Ammon's horn (tissue), 1 donor: ENCODE results near the gene EFCAB14.
"Not testable (repeated sequence)": the region's sequence is repeated elsewhere in the genome, so short reads cannot be mapped to it uniquely, and the experiment has no call there.

Experiments used
- DNase-seq: peaks from one replicate; pipeline ENCODE4 v3.0.0-alpha.2; 2016; ENCODE audit warnings: low spot score

Gene EFCAB14

DNA sequence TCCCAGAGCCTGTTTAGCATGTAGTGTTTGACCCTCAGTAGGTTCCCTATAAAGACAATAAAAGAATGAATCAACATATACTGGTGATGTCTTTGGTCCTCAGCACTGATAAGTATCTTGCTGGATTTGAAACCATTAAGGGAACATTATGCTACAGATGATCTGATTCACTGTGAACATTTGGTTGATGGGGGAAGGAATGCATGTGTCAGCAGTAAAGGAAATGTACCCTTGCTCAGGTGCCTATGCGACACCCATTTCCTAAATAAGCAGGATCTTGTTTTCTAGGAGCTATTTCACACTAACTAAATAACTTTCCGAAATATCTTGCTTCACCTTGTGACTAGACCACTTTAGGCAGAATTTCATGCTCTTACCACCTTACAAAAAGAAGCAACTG lies 34.2 kb downstream of the EFCAB14 start:
- DNase-seq = no peak

DNA sequence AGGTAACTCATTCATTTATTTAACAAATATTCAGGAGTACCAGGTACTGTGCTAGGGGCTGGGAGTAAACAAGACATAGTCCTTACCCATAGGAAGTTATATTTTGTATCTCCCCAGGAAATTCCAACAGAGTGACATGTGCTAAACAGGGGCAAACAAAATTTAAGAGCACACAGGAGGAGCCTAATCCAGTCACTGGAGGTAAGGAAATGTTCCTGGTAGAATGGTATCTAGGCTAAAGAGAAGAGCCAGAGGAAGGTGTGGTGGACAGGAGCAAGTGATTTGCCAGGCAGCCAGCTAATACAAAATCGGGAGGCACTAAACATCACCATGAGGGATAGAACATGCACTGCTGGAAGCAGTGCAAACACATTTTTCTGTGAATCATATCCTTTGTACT lies 36.9 kb downstream of the EFCAB14 start:
- DNase-seq = no peak

DNA sequence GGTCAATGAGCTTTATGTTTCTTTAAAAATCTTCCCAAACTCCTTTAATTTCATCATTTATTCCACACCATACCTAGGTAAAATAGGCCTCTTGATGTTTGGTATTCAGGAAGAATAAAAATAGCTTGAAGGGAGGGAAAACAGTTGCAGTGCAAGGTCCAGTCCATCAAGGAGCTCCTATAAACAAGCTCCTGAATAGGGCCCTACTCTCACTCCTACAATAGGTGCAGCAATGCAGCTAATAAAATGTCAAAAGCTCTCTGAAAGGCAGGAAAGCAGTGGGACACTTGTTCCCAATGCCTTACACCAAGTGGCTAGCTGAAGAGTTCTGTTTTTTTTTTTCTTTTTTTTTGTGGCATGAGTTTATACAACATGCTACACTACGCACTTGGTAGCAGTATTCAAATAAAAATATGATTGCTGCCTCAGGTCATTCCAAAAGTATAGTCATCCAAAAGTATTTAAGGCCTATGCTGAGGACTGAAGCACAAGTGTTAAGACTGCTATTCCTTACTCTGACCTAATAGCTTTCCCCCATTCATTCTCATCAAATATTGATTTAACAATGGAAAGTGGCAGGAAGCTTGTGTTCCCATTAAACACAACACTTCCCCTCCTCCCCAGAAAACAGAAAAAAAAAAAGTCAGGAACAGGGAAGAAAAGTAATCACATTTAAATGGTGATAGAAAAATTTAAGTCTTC lies 37.4 kb downstream of the EFCAB14 start:
- peak; percentile 39 for DNase-seq

DNA sequence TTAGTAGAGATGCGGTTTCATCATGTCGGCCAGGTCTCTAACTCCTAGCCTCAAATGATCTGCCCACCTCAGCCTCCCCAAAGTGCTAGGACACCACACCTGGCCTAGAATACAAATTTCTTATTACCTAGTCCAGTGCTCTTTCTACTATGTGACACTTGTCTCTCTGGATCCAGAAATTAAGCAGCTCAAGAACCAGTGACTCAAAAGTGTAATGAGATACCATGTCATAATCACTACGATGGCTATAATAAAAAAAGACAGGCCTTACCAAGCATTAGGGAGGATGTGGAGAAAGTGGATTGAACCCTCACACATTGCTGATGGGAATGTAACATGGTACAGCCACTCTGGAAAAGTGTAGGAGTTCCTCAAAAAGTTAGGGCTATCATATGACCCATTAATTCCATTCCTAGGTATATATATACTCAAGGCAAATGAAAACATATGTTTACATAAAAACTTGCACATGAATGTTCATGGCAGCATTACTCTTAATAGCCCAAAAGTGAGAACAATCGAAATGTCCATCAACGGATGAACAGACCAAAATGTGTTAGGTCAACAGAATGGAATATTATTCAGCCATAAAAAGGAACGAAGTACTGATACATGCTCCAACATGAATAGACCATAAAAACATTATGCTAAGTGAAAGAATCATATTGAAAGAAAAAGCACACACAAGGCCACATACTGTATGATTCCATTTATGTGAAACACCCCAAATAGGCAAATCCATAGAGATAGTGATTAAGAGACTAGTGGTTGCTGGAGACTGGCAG lies 38.9 kb downstream of the EFCAB14 start:
- no peak for DNase-seq

DNA sequence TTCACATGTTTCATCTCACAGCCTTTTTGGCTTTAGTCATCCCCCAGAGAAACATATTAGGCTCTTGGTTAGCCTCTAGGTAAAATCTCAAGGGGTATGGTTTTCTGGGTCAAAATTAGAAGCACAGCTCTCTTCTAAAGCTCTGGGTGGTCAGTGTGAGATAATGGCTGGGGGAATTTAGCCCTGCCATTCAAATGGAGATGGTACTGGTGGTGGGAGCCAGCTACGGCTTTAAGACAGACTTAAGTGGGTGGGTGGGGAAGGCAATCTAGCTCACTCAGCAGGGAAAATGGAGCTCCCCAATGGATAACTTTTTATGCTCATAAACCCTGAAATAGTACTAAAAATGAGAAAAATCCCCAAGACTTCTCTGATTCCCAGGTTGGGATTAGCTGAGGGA lies 41.6 kb downstream of the EFCAB14 start:
- DNase-seq = no peak

DNA sequence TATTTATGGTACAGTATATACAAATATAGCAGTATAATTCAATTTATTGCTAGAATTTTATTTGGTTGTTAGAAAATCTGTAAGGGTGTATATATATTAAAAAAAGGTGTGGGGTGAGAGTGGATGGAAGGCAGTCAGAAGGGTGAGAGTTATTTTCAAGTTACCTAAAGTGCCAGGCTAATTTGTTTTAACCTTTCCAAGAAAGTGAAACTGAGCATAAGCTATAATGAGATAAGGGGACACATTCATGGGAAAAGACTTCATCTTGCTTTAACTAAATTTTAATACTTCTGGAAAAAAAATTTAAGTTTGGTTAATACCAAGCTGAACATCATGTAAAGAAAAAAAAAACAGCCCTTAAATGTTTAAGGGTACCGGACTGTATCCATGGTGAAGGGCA lies 42.4 kb downstream of the EFCAB14 start:
- no peak for DNase-seq

DNA sequence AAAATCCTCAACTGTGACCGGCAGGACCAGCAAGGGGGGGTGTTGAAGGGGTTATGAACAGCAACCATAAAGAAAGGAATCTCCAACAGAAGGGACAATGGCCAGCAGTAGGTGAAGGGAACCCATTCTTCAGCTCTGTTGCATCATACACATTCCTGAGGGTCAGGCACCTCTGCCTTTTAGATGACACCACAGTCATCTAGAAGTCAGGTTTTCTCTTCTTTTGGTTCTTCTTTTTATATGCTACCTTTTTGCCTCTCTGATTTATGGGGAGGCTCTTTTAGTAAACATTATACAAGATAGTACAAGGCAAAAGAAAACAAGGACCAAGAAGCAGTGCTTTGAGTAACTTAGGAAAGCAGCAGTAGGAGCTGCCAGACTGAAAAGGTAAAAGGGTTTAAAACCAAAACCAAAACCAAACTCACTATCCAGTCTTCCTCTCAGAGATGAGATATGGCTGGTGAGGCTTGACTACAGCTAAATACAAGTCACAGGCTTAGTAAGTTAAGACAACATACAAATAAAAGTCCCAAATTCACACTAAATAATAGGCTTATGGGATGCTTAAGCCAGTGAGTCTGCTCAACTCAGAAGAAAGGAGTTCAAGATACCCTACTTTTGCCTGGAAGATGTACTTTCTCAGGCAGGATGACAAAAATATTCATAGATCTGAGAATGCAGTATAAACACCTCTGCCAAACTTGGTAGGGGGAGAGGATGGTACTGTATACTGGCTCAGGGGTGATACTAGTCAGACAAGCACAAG lies 43.2 kb downstream of the EFCAB14 start:
- DNase-seq = no peak

DNA sequence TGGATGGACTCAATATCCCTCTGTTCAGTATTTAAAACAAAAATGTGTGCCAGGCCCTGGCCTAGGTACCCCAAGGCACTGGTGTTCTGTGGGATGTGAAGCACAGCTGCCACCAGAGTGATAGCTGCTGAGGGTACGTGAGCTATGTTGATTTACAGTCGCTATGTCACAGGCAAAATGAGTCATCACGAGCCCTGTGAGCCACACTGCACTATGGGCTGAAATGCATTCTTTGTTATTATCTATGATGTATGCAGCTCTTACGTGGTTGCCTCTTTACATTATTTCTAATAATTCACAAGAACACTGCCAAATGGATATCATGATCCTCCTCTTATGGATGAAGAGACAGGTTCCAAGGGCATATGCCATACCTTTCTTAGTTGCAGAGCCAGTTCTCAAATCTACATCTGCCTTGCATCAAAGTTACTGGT lies 45.1 kb downstream of the EFCAB14 start:
- DNase-seq = no peak

DNA sequence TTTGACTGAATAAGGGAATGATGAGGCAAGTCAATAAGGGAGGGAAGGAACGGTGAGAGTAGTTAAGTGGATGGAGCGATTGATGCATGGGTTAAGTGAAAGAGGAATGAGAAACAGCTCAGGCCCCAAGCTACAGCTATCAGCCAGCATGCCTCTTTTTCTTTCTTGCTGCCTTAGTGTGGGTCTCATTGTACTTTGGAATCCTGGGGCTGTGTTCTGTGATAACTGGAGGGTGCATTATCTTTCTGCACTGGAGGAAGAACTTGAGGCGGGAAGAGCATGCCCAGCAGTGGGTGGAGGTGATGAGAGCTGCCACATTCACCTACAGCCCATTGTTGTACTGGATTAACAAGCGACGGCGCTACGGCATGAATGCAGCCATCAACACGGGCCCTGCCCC lies 46.2 kb downstream of the EFCAB14 start:
- DNase-seq = no peak

DNA sequence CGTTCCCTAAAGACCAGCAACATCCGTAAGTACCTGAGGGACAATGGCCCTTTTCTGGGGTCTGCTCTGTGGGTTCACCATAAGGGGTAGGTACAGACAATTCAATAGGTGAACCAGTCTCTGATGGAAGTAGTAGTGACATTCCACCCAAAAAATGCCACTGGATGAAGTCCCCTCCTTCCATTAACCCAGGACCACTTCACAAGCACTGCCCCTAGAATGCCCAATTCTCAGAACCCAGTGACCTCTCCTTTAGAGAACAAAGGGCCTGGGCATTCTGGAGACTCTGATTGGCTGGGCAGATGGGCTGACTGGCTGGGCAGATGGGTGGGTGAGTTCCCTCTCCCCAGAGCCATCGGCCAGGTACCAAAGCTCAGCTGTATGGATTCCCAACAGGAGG lies 47.4 kb downstream of the EFCAB14 start, which contains the start of gene TEX38:
Gene TEX38 (plus strand): TSS at position 301 of the 400 bp plus-strand sequence. CDS start 81 bp downstream, at position 382.
- DNase-seq = no peak

DNA sequence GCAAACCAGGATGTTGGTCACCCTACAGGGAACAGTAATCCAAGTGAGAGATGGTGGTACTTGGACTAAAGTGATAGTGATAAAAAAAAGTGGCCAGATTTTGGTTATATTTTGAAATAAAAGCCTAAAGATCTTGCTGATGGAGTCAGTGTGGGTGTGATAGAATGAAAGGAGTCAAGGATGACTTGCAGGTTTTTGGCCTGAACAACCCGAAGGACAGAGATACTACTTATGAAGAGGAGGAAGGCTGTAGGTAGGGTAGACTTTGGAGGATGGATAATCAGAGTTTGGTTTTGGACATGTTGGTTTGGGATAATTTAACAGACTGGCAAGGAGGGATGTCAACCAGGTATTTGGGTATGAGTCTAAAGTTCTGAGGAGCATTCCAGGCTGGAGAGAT lies 48.8 kb downstream of the EFCAB14 start:
- DNase-seq = no peak

DNA sequence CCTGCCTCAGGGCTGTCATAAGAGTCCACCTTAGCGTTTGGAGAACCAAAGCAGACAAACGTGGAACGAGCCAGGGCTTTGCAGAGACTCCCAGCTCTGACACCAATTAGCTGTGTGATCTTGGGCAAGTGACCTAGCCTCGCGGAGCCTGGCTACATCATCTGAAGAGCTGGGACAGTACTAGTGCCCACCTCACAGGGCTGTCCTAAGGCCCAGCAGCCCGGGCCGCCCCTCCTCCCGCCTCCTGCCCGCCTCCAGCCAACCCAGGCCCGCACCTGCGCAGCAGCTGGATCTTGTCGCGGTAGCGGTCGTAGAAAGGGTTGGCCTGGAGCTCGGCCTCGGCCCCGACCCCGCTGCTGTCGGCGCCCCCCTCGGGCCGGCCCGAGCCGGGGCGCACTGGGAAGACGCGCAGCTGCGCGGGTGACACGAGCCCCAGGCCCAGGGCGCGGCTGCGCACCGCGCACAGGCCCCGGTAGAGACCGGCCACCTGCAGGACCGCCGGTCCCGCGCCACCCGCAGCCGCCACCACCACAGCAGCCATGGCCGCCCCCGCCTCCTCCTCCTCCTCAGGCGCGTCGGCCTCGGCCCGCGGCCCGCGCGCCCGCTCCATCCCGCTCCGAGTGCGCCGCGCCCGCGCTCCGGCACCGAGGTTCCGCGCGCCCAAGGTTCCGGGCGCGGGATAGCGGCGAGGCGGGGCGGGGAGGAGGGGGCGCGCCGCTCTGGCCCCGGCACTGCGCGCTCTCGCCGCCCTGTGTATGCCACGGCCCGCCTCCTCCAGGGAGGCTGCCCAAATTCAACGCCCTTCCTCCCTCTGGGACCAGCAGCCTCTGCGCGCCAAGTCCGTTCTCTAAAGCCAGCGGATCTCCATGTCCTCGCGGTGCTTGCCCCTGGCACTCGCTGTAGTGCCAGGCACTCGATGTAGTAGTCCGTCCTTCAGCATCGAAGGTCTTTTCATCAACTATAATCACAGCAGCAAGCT lies 50.8 kb downstream of the EFCAB14 start, which contains the start of gene ATPAF1:
Gene ATPAF1 (minus strand): TSS at position 583 of the 979 bp plus-strand sequence. CDS start 42 bp downstream, at position 541.
- peak; percentile 82 for DNase-seq

DNA sequence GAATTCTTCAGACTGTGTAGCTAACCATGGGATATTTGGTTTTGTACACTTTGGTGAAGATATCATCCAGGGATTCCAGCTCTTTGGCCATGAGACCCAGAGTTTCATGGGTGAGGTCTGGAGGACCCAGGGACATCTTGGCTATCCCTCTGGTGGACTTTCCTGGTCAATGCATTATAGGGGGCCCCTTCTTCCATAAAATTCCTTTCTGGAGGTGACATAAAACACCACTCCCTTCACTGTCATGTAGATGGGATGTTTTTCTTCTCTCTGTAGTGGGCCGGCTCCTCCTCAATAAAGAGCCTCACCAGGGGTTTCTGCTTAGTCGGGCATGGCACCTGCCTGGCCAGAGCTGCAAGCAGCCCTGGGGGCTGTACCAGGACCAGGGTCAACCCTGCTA lies 52.9 kb downstream of the EFCAB14 start:
- DNase-seq = no peak

DNA sequence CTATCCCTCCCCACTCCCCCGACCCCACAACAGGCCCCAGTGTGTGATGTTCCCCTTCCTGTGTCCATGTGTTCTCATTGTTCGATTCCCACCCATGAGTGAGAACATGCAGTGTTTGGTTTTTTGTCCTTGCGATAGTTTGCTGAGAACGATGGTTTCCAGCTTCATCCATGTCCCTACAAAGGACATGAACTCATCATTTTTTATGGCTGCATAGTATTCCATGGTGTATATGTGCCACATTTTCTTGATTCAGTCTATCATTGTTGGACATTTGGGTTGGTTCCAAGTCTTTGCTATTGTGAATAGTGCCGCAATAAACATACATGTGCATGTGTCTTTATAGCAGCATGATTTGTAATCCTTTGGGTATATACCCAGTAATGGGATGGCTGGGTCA lies 56.0 kb downstream of the EFCAB14 start:
- DNase-seq = not testable (repeated sequence)

DNA sequence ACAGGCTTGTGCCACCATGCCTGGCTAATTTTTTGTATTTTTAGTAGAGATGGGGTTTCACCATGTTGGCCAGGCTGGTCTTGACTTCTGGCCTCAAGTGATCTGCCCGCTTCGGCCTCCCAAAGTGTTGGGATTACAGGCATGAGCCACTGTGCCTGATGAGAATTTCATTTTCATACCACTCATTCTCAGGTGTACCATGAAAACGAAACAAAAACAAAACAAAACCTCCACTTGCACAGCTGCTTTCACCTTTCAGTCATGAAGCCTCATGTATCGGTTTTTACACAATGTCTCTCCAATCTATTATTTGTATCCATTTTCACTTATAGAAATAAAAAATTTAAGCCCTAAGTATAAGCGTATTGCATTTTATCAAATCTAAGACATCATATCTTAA lies 58.8 kb downstream of the EFCAB14 start:
- not testable (repeated sequence) for DNase-seq

DNA sequence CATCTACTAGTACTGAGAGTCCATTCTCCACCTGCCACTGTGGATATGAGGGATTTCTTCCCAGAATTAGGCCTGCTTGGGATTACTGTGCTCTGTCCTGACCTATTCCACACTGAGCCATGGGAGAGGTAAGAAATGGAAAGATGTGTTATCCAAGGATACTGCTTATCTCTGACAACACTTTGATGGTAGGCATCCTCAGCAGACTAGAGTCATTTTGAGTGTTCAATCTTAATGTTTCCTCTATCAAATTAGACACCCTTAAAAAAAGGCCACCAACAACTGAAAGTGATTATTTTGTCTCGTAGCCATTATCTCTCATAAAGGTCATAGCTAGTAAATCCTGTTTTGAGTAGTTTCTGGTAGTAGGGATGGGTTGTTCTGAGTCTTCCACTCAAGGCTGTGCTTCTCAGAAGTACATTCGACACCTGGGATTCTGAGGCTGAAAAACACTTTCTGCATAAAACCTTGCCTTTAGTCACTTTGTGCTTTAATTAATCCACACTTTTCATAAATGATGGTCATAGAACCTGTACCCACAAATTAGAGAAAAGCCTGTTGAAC lies 59.5 kb downstream of the EFCAB14 start:
- no peak for DNase-seq

DNA sequence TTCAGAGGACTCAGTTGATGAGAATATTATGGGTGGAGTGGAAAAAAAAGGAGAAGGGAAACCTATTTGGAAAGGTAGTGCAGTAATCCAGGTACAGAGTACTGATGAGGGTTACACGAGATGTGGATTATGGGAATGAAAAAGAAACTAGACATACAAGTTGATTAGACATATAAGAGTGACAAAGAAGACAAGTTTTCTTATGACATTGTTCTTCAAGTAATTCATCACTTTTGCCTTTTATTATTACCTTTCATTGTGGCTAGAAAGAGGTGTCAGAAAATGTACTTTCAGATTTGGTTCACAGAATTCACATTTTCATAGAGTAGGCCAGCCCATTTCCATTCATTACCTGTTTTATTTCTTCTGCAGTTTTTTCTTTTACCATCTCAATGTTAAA lies 61.1 kb downstream of the EFCAB14 start:
- no peak for DNase-seq

DNA sequence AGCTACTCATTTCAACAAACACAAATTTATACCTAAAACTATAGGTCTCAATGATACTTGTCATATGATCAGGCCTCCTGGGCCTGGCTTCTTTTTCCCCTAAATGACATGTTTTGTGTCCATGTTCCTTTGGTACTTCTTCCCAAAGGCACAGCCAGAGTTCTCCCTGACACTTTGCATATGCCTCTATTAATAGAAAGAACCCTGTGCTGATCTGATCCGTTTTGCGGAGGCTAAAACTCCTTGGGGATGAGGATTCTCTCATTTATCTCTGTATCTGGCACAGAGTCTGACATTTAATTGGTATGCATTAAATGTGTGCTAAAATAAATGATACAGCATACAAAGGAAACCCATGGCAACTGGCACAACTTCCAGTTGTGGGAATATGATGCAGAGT lies 62.3 kb downstream of the EFCAB14 start:
- no peak for DNase-seq

DNA sequence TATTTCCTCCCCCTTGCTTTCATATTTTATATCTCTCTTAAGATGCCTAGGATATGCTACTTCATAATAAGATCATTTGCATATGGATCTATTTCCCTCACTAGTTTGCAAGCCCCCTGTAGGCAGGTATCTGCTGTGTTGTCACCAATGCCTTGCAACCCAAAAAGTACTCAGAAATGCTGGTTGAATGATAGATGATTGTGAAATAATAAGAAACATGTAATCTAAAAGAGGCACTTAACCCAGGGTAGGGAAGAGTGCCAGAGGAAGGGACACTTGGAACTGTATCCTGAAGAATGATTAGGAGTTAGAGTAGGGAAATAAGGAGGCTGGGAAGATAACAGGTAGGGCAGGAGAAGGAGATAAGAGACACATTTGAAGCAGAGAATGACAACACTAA lies 63.1 kb downstream of the EFCAB14 start:
- DNase-seq = no peak

DNA sequence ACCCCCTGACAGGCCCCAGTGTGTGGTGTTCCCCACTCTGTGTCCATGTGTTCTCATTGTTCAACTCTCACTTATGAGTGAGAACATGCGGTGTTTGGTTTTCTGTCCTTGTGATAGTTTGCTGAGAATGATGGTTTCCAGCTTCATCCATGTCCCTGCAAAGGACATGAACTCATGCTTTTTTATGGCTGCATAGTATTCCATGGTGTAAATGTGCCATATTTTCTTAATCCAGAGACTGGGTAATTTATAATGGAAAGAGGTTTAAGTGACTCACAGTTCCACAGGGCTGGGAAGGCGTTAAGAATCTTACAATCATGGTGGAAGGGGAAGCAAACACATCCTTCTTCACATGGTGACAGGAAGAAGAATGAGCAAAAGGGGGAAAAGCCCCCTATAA lies 64.2 kb downstream of the EFCAB14 start:
- not testable (repeated sequence) for DNase-seq

DNA sequence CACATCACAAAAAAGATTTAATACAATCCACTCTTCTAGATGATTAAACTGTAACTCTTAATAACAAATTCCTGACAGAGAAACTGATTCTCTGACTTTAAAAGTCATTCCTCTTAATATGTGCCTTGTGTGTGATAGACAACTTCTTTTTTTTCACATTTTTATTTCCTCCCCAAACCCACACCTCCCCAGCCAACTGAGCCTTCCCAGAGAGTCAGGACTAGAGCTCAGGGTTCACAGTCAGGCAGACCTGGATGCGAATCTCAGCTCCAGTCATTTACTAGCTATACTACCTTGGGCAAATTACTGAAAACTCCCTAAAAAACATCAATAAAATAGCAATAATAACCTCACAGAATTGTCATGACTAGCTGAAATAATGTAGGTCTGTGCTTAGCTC lies 64.9 kb downstream of the EFCAB14 start:
- no peak for DNase-seq
